ENCODE data around the gene MYO5B. TPM values are rescaled to one million over a fixed set of nuclear protein-coding genes. Genes with fewer than 3 reads are reported as not detected.
"Not testable (repeated sequence)": the region's sequence is repeated elsewhere in the genome, so short reads cannot be mapped to it uniquely, and the experiment has no call there.

MYO5B gene
- 10 to 100 TPM; 23.8 to 28.4 (median 27.0) TPM for polyA plus RNA-seq (ENCODE audit: insufficient read length in 4 of 4)

- DNase-seq (ENCODE audit: low read depth in 4 of 4, low spot score in 2 of 4) = peak in 1 of 4 donors; percentile 49
Observed at GRCh38 chr18:50194631-50195532, at the start of gene MYO5B. Gene MYO5B (minus strand): TSS chr18:50195147. CDS start chr18:50194793, 354 bp downstream.

GRCh38 chr18:50241768-50242167, 46.8 kb upstream of the MYO5B start:
- not testable (repeated sequence) for DNase-seq (ENCODE audit: low read depth in 4 of 4, low spot score in 2 of 4)

DNA sequence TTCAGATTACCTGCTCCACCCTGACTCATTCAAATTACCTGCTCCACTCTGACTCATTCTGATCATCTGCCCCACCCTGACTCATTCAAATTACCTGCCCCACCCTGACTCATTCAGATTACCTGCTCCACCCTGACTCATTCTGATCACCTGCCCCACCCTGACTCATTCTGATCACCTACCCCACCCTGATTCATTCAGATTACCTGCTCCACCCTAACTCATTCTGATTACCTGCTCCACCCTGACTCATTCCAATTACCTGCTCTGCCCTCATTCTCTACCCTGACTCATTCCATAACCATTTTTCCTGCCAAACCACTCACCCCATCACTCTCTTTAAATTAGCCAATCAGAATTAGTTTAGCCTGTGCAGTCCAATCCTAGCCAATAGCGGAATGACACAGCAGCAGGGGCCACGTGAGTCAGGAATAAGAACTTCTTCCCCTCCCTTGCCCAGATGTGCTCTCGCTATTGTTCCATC, 45.2 kb upstream of the MYO5B start:
- DNase-seq (ENCODE audit: low read depth in 4 of 4, low spot score in 2 of 4) = no peak

DNA sequence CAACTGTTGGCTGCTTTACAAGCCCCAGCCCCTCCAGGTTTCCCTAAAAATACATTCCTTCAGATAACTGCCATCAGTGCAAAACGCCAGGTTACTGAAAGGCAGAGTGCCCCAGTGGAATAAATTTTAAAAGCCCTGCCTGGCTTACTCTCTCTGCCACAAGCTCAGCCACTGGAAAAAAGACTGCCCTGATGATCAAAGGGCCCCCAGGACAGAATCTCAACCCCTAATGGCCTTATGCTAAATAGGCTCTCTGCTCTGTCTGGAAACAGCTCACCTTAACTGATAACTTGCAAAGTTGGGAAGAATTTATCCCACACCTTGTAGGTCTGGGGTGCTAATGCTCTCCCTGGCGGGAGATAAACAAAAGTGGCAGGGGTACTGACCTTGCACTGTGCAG, 37.5 kb upstream of the MYO5B start:
- no peak for DNase-seq (ENCODE audit: low read depth in 4 of 4, low spot score in 2 of 4)

GRCh38 chr18:50231621-50232020, 36.7 kb upstream of the MYO5B start:
- no peak for DNase-seq (ENCODE audit: low read depth in 4 of 4, low spot score in 2 of 4)

DNA sequence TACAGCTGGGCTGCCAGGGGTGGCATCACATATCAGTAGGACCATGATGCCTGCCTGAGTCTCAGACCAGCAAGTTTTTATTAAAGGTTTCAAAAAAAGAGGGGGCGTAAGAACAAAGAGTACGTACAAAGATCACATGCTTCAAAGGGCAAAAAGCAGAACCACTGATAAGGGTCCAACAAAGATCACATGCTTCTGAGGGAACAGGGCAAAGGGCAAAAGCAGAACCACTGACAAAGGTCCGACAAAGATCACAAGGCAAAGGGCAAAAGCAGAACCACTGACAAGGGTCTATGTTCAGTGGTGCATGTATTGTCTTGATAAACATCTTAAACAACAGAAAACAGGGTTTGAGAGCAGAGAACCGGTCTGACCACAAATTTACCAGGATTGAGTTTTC, 25.3 kb upstream of the MYO5B start:
- DNase-seq (ENCODE audit: low read depth in 4 of 4, low spot score in 2 of 4) = not testable (repeated sequence)

GRCh38 chr18:50218432-50219197, 23.7 kb upstream of the MYO5B start:
- DNase-seq (ENCODE audit: low read depth in 4 of 4, low spot score in 2 of 4) = no peak

DNA sequence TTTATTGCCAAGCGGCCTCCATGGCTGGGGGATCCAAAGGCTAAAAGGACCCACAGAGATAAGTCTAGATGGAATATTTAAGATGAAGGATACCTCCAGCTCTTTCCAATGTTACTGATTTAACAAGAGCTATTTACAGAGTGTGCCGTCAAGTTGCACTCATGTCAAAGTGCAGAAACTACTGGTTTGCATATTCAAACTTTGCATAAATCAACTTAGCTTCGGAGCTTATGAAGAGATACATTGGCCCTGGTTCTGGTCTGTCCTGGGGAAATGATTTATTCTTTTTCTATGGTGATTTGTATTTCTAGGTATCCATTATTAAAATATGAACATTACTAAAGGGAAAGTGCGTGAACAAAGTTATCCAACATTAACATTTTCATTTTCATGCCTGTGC, 14.4 kb upstream of the MYO5B start:
- DNase-seq (ENCODE audit: low read depth in 4 of 4, low spot score in 2 of 4) = no peak

- DNase-seq (ENCODE audit: low read depth in 4 of 4, low spot score in 2 of 4) = no peak
Observed at GRCh38 chr18:50207722-50208121, 12.8 kb upstream of the MYO5B start.

DNA sequence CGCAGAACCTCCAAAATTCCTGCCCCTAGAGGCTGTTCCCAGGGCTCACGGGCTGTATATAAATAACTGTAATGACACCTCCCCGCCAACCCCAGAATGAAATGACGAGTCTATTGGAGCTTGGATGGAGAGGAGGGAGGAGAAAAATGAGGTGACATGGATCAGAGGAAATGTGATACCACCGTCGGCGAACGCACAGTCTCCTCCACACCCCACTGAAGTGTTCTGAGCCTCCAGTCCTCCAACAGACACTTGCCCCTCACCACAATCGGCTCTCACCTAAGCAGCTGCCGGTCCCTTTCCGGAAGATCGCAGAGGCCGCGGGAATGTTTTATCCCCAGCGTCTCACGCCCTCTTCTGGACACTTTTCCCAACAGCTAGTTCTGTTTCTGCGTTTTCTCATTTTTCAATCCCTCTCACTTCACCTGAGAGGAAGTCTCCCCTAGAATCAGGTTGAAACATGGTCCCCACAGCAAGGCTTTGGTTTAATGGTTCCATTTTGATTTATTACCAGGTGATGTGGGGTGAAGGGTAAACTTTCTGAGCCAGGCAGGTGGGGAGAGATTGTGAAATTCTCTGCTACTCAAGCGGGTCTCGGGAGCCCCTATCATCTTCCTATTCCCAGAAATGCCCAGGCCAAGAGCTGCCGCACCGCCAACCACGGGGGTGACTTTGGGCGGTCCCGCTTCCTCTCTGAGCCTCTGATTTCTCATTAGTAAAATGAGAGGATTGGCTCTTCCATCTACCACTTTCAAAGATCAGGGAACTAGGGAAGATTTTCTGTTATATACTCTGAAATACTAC, 9.1 kb upstream of the MYO5B start:
- peak in 1 of 4 donors; percentile 59 for DNase-seq (ENCODE audit: low read depth in 4 of 4, low spot score in 2 of 4)

- no peak for DNase-seq (ENCODE audit: low read depth in 4 of 4, low spot score in 2 of 4)
Observed at GRCh38 chr18:50201476-50202018, 6.6 kb upstream of the MYO5B start.

GRCh38 chr18:50199921-50200320, 5.0 kb upstream of the MYO5B start:
- no peak for DNase-seq (ENCODE audit: low read depth in 4 of 4, low spot score in 2 of 4)

- DNase-seq (ENCODE audit: low read depth in 4 of 4, low spot score in 2 of 4) = no peak
Observed at GRCh38 chr18:50199346-50199855, 4.5 kb upstream of the MYO5B start.

- no peak for DNase-seq (ENCODE audit: low read depth in 4 of 4, low spot score in 2 of 4)
Observed at GRCh38 chr18:50196261-50196660, 1.3 kb upstream of the MYO5B start.

DNA sequence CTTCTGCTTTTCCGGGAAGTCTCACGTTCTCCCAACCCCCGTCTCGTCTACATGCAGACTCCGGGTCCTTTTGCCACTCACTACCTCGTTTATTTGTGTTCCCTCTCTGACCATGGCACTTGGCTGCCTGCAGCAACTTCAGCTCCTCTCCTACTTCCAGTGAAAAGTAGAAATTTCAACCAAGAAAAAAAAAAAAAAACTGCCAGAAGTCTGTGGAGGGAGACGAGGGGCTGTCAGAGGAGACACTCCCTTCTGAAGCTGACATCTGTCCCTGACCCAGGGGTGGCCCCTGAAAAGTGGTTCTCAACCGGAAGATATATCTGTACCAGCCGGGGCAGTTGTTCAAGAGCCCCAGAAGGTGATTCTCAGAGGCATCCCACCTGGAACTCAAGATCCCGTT, 742 bp upstream of the MYO5B start:
- DNase-seq (ENCODE audit: low read depth in 4 of 4, low spot score in 2 of 4) = no peak

GRCh38 chr18:50193796-50194630, 934 bp downstream of the MYO5B start:
- DNase-seq (ENCODE audit: low read depth in 4 of 4, low spot score in 2 of 4) = no peak

- no peak for DNase-seq (ENCODE audit: low read depth in 4 of 4, low spot score in 2 of 4)
Observed at GRCh38 chr18:50192995-50193795, 1.8 kb downstream of the MYO5B start.

DNA sequence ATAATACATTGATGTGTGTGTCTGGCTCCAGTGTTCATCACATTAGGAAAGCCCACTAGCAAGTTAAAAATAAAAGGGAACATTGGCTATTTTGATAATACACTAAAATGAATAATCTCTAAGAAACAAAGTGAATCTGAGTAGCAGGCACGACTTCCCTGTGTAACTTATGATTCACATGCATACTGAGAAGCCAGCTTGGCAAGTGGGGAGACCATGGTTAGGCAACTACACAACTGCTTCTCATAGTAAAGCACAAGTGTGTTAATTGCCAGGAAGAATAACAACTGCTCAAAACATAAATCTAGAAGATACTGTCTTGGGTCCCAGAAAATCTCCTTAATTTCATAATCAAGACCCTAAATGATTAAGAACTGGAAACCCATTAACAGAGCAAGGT, 4.0 kb downstream of the MYO5B start:
- no peak for DNase-seq (ENCODE audit: low read depth in 4 of 4, low spot score in 2 of 4)

All from left renal cortex interstitium (tissue), 4 donors.